22Rv1 (cell line): ENCODE results near the gene MSX2.

Experiments used
- CTCF ChIP-seq: fragments of 450-650 bp; IDR thresholded peaks from 2 replicates; pipeline ENCODE4 v1.5.1; 2017; ENCODE audit warnings: mild to moderate bottlenecking
- ZFX ChIP-seq: fragments of 450-650 bp; IDR thresholded peaks from 2 replicates; pipeline ENCODE4 v1.6.1; 2017; ENCODE audit warnings: antibody characterized with exemption, borderline replicate concordance

- no peak for TF ChIP-seq CTCF
- no peak for TF ChIP-seq ZFX
Measured at GRCh38 chr5:174680901-174681565, 43.3 kb upstream of the MSX2 start.
